Natural killer cell (primary cell): ENCODE measurements around the gene ZNF521. TPM values are rescaled to one million over a fixed set of nuclear protein-coding genes. Genes with fewer than 3 reads are reported as not detected.

Experiments
- ATAC-seq, 3 donors: fragments of 150-1000 bp in 2 of 3; fragments of 200-7000 bp in 1 of 3; cut with Tn5 transposase; 1 replicate in 1 of 3; 2 replicates in 2 of 3; pipeline ENCODE4 v1.10.0; 2021; ENCODE audit warnings: mild to moderate bottlenecking in 2 of 3, moderate library complexity in 2 of 3
- DNase-seq, 2 donors: peaks; one replicate each; pipeline versions ENCODE4 v3.0.0 to v3.0.0-alpha.2; 2013 to 2021; ENCODE audit warnings: mixed read lengths in 1 of 2
- H3K27ac ChIP-seq: one replicate; pipeline ENCODE4 v1.5.1; 2013; ENCODE audit warnings: mild to moderate bottlenecking, low read length
- H3K27me3 ChIP-seq: one replicate; pipeline ENCODE4 v1.6.1; 2013; ENCODE audit warnings: low read length; ENCODE audit not compliant: control insufficient read depth, insufficient read depth
- H3K36me3 ChIP-seq: one replicate; pipeline ENCODE4 v1.6.1; 2013; ENCODE audit warnings: low read length; ENCODE audit not compliant: control insufficient read depth, insufficient read depth
- H3K4me1 ChIP-seq: one replicate; pipeline ENCODE4 v1.6.1; 2013; ENCODE audit warnings: low read length; ENCODE audit not compliant: control insufficient read depth, insufficient read depth
- H3K4me3 ChIP-seq: one replicate; pipeline ENCODE4 v1.5.1; 2013; ENCODE audit warnings: low read length
- H3K9me3 ChIP-seq: one replicate; pipeline ENCODE4 v1.6.1; 2013; ENCODE audit warnings: low read length; ENCODE audit not compliant: control insufficient read depth, insufficient read depth
- H3K27ac Mint-ChIP-seq, 2 donors: one replicate each; pipeline ENCODE4 v1.8.0; 2022; ENCODE audit warnings: mild to moderate bottlenecking in 2 of 2, mixed read lengths in 2 of 2, moderate library complexity in 1 of 2
- H3K27me3 Mint-ChIP-seq, 2 donors: one replicate each; pipeline ENCODE4 v1.8.0; 2022; ENCODE audit warnings: low read depth in 2 of 2, mixed read lengths in 2 of 2
- H3K36me3 Mint-ChIP-seq: one replicate; pipeline ENCODE4 v1.8.0; 2022; ENCODE audit warnings: mixed read lengths
- H3K4me1 Mint-ChIP-seq, 2 donors: one replicate each; pipeline ENCODE4 v1.8.0; 2022; ENCODE audit warnings: mixed read lengths in 2 of 2
- H3K4me3 Mint-ChIP-seq: one replicate; pipeline ENCODE4 v1.8.0; 2022; ENCODE audit warnings: mild to moderate bottlenecking, moderate library complexity, mixed read lengths
- H3K9me3 Mint-ChIP-seq, 2 donors: one replicate each; pipeline ENCODE4 v1.8.0; 2022; ENCODE audit warnings: mixed read lengths in 2 of 2
- CTCF ChIP-seq: fragments of 200-600 bp; IDR thresholded peaks from one replicate; pipeline ENCODE4 v1.8.0; 2022; ENCODE audit warnings: antibody characterized with exemption
- WGBS: methylation state at CpG from one replicate; pipeline ENCODE4 v1.1.7; 2013; ENCODE audit warnings: missing lambda C conversion rate; ENCODE audit not compliant: insufficient coverage; 5-methylcytosine and 5-hydroxymethylcytosine counted together
- intact Hi-C: fragments of 100-400 bp; cut with micrococcal nuclease; formaldehyde crosslinking; loops from one replicate; pipeline ENCODE4 v1.14.2; 2022
- total RNA-seq, 4 donors: library from RNA; stranded (reverse); fragments of 120-200 nt in 1 of 4; gene quantifications; one replicate each; pipeline versions ENCODE4 v1.2.3 to v1.2.4, GENCODE V29; 2013 to 2022

The ZNF521 gene
- total RNA-seq, 3 donors from 2014 or later (not counting 1 experiment from before 2014, with no cell fraction given), result 0.19 to 3.5 (median 0.54) TPM

GRCh38 chr18:25112821-25113434 lies 239.0 kb downstream of the ZNF521 start:
- Histone ChIP-seq H3K27ac (no peak overlapping the region), H3K36me3 (no peaks in the 10 kb centered on the region), H3K4me1 (no peaks in the 10 kb centered on the region), H3K27me3 (peaks cover 2% of the 10 kb centered on the region), H3K9me3 (no peaks in the 10 kb centered on the region), H3K4me3 (no peak overlapping the region)
- intact Hi-C loops, result no loop called here
- H3K36me3 Mint-ChIP-seq, result no peaks in the 10 kb centered on the region
- H3K4me1 Mint-ChIP-seq, result no peaks in the 10 kb centered on the region
- H3K27me3 Mint-ChIP-seq, result no peaks in the 10 kb centered on the region
- H3K9me3 Mint-ChIP-seq, result no peaks in the 10 kb centered on the region
- H3K27ac Mint-ChIP-seq, result no peak overlapping the region
- no peak for DNase-seq
- TF ChIP-seq CTCF, result no peak
- ATAC-seq, result no peak
- H3K4me3 Mint-ChIP-seq, result no peak overlapping the region
- 91% methylated on average over 7 of the region's 7 CpGs for WGBS

GRCh38 chr18:25111377-25112288 lies 240.3 kb downstream of the ZNF521 start:
- intact Hi-C loops, result no loop called here
- no peaks in the 10 kb centered on the region for H3K9me3 ChIP-seq
- no peaks in the 10 kb centered on the region for H3K9me3 Mint-ChIP-seq
- no peak overlapping the region for H3K27ac ChIP-seq
- H3K36me3 Mint-ChIP-seq, result no peaks in the 10 kb centered on the region
- DNase-seq (no peak), ATAC-seq (no peak)
- H3K27me3 ChIP-seq, result no peaks in the 10 kb centered on the region
- H3K27me3 Mint-ChIP-seq, result no peaks in the 10 kb centered on the region
- no peaks in the 10 kb centered on the region for H3K4me1 ChIP-seq
- H3K27ac Mint-ChIP-seq, result no peak overlapping the region
- TF ChIP-seq CTCF, result no peak
- 92% methylated on average over 11 of the region's 13 CpGs for WGBS
- no peak overlapping the region for H3K4me3 Mint-ChIP-seq
- H3K4me1 Mint-ChIP-seq, result no peaks in the 10 kb centered on the region
- no peaks in the 10 kb centered on the region for H3K36me3 ChIP-seq
- H3K4me3 ChIP-seq, result no peak overlapping the region

GRCh38 chr18:25109484-25109883 lies 242.5 kb downstream of the ZNF521 start:
- ATAC-seq (no peak), DNase-seq (no peak)
- no peaks in the 10 kb centered on the region for H3K9me3 Mint-ChIP-seq
- no peaks in the 10 kb centered on the region for H3K4me1 ChIP-seq
- 88% methylated on average over 2 of the region's 3 CpGs for WGBS
- H3K4me3 Mint-ChIP-seq, result no peak overlapping the region
- no peak overlapping the region for H3K27ac Mint-ChIP-seq
- H3K9me3 ChIP-seq, result no peaks in the 10 kb centered on the region
- H3K27ac ChIP-seq, result no peak overlapping the region
- H3K27me3 ChIP-seq, result no peaks in the 10 kb centered on the region
- no peak for TF ChIP-seq CTCF
- H3K4me3 ChIP-seq, result no peak overlapping the region
- H3K4me1 Mint-ChIP-seq, result no peaks in the 10 kb centered on the region
- no peaks in the 10 kb centered on the region for H3K36me3 Mint-ChIP-seq
- H3K36me3 ChIP-seq, result no peaks in the 10 kb centered on the region
- H3K27me3 Mint-ChIP-seq, result no peaks in the 10 kb centered on the region
- intact Hi-C loops, result no loop called here
